PFSK-1 (cell line): ENCODE data around the gene FLOT1.

Experiments
- FOXP2 ChIP-seq: optimal IDR thresholded peaks from 2 replicates; pipeline ENCODE3; 2011; ENCODE audit warnings: borderline replicate concordance, control low read depth, inconsistent platforms; ENCODE audit not compliant: insufficient read depth; ENCODE audit errors: extremely low read length, extremely low read depth
- POLR2AphosphoS5 ChIP-seq: IDR thresholded peaks from 2 replicates; pipeline ENCODE4 v1.6.1; 2012; ENCODE audit warnings: low read depth, mild to moderate bottlenecking, control low read depth, low read length, moderate library complexity
- SIN3A ChIP-seq: IDR thresholded peaks from 2 replicates; pipeline ENCODE4 v1.6.1; 2012; ENCODE audit warnings: mild to moderate bottlenecking, low read length, moderate library complexity, borderline replicate concordance; ENCODE audit not compliant: insufficient read depth
- TAF1 ChIP-seq: IDR thresholded peaks from 2 replicates; pipeline ENCODE4 v1.6.1; 2012; ENCODE audit warnings: low read length, control low read depth, borderline replicate concordance; ENCODE audit not compliant: insufficient read depth
- TF ChIP-seq, protein P1 (sequence below), 2 experiments: IDR thresholded peaks; 2 replicates each; pipeline versions ENCODE4 v1.6.1 to v1.8.0; 2011 to 2012; ENCODE audit warnings: low read depth in 2 of 2, low read length in 2 of 2, control low read depth in 1 of 2, inconsistent platforms in 1 of 2, mild to moderate bottlenecking in 1 of 2, moderate library complexity in 1 of 2; ENCODE audit not compliant: insufficient read depth in 1 of 2

Gene FLOT1

DNA sequence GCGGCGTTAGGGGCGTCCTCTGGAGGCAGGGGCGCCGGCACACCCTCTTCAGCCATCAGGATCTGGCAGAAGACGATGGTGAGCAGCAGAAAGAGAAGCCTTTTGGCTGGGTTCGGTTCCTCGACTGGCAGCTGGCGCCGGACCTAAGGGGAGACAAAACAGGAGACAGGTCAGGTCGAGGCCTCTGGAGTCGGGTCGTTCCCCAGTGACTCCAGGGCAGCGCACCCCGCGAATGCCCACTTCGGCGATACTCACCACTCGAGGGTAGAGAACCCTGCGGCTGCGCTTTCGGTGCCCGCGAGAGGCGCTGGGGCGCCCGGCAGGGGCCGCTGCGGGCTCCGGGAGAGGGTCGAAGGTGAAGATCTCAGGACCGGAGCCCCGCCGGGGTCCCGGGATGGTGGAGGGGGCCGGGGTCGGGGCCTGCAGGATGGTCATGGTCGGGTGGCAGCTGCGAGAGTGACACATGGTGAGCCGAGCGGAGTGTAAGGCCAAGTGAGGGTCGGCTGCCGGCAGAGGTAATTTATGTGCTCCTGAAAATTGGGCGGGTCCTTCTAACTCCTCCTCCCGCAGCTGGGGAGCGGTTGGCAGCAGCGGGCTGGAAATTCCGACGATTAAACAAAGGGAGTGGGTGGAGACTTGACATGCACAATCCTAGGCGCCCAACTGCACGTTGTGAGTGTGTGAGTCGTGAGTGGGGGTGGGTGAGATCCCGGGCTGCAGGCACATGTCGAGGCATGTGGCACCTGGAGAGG, 1.7 kb upstream of the FLOT1 start, which contains the start of gene IER3:
TSS of gene IER3 (minus strand) at position 494 of the 752 bp plus-strand sequence. CDS start at position 465, 29 bp downstream.
- TF ChIP-seq, protein P1, sequence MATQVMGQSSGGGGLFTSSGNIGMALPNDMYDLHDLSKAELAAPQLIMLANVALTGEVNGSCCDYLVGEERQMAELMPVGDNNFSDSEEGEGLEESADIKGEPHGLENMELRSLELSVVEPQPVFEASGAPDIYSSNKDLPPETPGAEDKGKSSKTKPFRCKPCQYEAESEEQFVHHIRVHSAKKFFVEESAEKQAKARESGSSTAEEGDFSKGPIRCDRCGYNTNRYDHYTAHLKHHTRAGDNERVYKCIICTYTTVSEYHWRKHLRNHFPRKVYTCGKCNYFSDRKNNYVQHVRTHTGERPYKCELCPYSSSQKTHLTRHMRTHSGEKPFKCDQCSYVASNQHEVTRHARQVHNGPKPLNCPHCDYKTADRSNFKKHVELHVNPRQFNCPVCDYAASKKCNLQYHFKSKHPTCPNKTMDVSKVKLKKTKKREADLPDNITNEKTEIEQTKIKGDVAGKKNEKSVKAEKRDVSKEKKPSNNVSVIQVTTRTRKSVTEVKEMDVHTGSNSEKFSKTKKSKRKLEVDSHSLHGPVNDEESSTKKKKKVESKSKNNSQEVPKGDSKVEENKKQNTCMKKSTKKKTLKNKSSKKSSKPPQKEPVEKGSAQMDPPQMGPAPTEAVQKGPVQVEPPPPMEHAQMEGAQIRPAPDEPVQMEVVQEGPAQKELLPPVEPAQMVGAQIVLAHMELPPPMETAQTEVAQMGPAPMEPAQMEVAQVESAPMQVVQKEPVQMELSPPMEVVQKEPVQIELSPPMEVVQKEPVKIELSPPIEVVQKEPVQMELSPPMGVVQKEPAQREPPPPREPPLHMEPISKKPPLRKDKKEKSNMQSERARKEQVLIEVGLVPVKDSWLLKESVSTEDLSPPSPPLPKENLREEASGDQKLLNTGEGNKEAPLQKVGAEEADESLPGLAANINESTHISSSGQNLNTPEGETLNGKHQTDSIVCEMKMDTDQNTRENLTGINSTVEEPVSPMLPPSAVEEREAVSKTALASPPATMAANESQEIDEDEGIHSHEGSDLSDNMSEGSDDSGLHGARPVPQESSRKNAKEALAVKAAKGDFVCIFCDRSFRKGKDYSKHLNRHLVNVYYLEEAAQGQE (IDR thresholded peaks at IDR 0.05; ENCODE audit: insufficient read depth in 1 of 2, low read depth in 2 of 2, low read length in 2 of 2) = no peak
- no peak for TF ChIP-seq TAF1
- TF ChIP-seq FOXP2 = no peak
- no peak for TF ChIP-seq POLR2AphosphoS5
- no peak for TF ChIP-seq SIN3A

DNA sequence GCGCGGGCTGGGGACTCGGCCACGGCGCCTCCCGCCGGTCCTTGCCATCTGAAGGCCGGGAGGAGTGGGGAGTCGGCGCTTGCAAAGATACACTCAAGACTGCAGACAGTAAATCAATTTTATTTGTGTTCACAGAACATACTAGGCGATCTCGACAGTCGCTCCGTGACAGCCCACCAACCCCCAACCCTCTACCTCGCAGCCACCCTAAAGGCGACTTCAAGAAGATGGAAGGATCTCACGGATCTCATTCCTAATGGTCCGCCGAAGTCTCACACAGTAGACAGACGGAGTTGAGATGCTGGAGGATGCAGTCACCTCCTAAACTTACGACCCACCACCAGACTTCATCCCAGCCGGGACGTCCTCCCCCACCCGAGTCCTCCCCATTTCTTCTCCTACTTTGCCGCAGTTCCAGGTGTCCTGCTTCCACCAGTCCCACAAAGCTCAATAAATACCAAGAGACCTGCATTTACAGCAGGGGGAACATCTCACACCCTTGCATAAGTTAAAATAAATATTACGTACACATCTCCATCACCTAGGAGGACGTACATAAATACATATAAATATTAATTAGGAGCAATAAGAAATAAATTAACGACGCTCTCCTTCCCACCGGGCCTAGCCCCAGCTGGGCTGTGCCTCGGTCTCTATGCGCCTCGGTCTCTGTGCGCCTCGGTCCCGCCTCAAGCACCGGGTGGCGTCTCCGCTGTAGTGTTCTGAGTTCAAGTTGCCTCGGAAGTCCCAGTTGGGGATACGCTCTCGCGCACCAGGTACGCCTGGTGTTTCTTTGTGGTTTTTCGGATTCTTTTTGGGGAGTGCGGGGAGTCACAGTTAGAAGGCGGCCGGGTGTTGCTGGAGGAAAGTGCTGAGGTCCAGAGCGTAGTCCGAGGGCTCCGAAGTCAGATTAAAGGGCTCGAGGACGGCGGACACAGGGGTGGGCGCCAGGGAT, 889 bp upstream of the FLOT1 start:
- TF ChIP-seq FOXP2 (no peak), TAF1 (no peak), POLR2AphosphoS5 (no peak), SIN3A (no peak)
- TF ChIP-seq, protein P1 (IDR thresholded peaks at IDR 0.05; ENCODE audit: insufficient read depth in 1 of 2, low read depth in 2 of 2, low read length in 2 of 2) = no peak

- TF ChIP-seq FOXP2 (no peak), POLR2AphosphoS5 (no peak), TAF1 (no peak), SIN3A (no peak)
- TF ChIP-seq, protein P1 (IDR thresholded peaks at IDR 0.05; ENCODE audit: insufficient read depth in 1 of 2, low read depth in 2 of 2, low read length in 2 of 2) = no peak
Measured at GRCh38 chr6:30741789-30742315, 635 bp downstream of the FLOT1 start.

DNA sequence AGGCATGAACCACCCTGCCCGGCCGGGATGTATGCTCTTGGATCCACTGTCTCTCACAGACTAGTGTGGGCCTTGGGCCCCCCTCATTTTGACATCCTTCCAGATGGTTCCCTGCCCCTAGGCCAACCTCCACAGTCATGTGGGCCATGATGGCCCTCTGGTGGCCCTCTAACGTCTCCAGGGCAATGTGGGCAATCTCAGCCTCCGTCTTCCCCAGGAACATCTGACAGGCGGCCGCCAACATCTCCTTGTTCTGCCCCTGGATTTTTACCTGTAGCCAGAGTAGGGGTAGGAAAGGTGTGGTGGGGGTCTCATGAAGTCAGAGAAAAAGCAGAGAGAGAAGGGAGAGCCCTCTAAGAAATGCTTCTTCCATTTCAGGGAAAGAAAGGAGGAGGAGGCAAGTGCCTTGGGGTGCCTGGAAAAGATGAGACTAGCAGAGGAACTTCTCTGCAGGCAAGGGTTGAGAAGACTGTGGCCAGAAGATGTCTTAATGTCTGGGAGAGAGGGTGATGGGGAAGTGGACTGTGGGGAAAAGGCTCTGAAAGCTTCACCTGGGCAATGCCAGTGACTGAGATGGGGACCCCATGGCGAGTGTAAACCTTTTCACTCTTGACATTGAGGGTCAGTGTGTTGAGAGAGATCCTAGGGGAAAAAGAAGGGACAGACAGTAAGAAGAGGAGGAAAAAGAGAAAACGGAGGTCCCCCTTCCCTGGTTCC, 1.3 kb downstream of the FLOT1 start:
- TF ChIP-seq POLR2AphosphoS5 (no peak), SIN3A (no peak), FOXP2 (no peak), TAF1 (no peak)
- TF ChIP-seq, protein P1 (IDR thresholded peaks at IDR 0.05; ENCODE audit: insufficient read depth in 1 of 2, low read depth in 2 of 2, low read length in 2 of 2) = no peak
